Osteoblast (primary cell): ENCODE data around the gene IQGAP1. TPM values are rescaled to one million over a fixed set of nuclear protein-coding genes. Genes with fewer than 3 reads are reported as not detected.
"Not testable (repeated sequence)": the region's sequence is repeated elsewhere in the genome, so short reads cannot be mapped to it uniquely, and the experiment has no call there.

Experiments used
- DNase-seq: peaks from one replicate; pipeline ENCODE4 v3.0.0; 2011; ENCODE audit warnings: low spot score, mixed read lengths; ENCODE audit not compliant: insufficient read length; ENCODE audit errors: missing footprints
- H2AFZ ChIP-seq: 2 replicates; pipeline ENCODE4 v1.6.0; 2011; ENCODE audit warnings: mild to moderate bottlenecking, low read length
- H3K27ac ChIP-seq: 2 replicates; pipeline ENCODE4 v1.5.1; 2011; ENCODE audit warnings: mild to moderate bottlenecking, low read depth, low read length, moderate library complexity
- H3K27me3 ChIP-seq: 2 replicates; pipeline ENCODE4 v1.6.0; 2012; ENCODE audit warnings: mild to moderate bottlenecking, control low read depth, inconsistent platforms, low read length, moderate library complexity; ENCODE audit not compliant: insufficient read depth
- H3K36me3 ChIP-seq: 2 replicates; pipeline ENCODE4 v1.5.1; 2011; ENCODE audit warnings: mild to moderate bottlenecking, low read length, control low read depth, moderate library complexity; ENCODE audit not compliant: insufficient read depth
- H3K4me1 ChIP-seq: 2 replicates; pipeline ENCODE4 v1.5.1; 2011; ENCODE audit warnings: mild to moderate bottlenecking, low read length, control low read depth, moderate library complexity; ENCODE audit not compliant: insufficient read depth
- H3K4me2 ChIP-seq: 2 replicates; pipeline ENCODE4 v1.6.0; 2011; ENCODE audit warnings: mild to moderate bottlenecking, low read length; ENCODE audit not compliant: insufficient read depth
- H3K4me3 ChIP-seq: fragments of 200-600 bp; sonication (generic); 3 replicates; pipeline ENCODE4 v1.5.1; 2012; ENCODE audit warnings: mild to moderate bottlenecking, low read length, inconsistent platforms; ENCODE audit not compliant: insufficient read depth
- H3K79me2 ChIP-seq: 2 replicates; pipeline ENCODE4 v1.6.0; 2012; ENCODE audit warnings: mild to moderate bottlenecking, low read length, control low read depth, inconsistent platforms; ENCODE audit not compliant: insufficient read depth
- H3K9me3 ChIP-seq: 2 replicates; pipeline ENCODE4 v1.5.1; 2011; ENCODE audit warnings: low read depth, low read length, control low read depth
- H4K20me1 ChIP-seq: 2 replicates; pipeline ENCODE4 v1.6.0; 2012; ENCODE audit warnings: mild to moderate bottlenecking, low read length, control low read depth; ENCODE audit not compliant: insufficient read depth
- CTCF ChIP-seq: IDR thresholded peaks from 2 replicates; pipeline ENCODE4 v1.5.1; 2011; ENCODE audit warnings: mild to moderate bottlenecking, low read depth, low read length, moderate library complexity; ENCODE audit errors: extremely low read depth
- total RNA-seq: library from RNA; depleted of rRNA; stranded (reverse); fragments of >200 nt; gene quantifications from 2 replicates; pipeline ENCODE4 v1.2.3, GENCODE V29; 2012

Gene IQGAP1
- total RNA-seq, 1 donor, result 259 TPM

GRCh38 chr15:90414408-90415028 is 26.5 kb downstream of the IQGAP1 start:
- Histone ChIP-seq H2AFZ (no peak overlapping the region), H3K4me1 (peaks cover 49% of the 10 kb centered on the region)
- DNase-seq, result no peak

GRCh38 chr15:90416052-90416451 is 28.0 kb downstream of the IQGAP1 start:
- H3K79me2 ChIP-seq, result peaks cover 90% of the 10 kb centered on the region
- not testable (repeated sequence) for H3K36me3 ChIP-seq, H3K4me2 ChIP-seq

More at GRCh38 chr15:90414408-90415028, 26.5 kb downstream of the IQGAP1 start:
- peak overlapping the region; percentile 83 for H3K27ac ChIP-seq
- H4K20me1 ChIP-seq, result peaks cover 17% of the 10 kb centered on the region
- peak overlapping the region; percentile 30 for H3K4me3 ChIP-seq
- H3K9me3 ChIP-seq, result no peaks in the 10 kb centered on the region
- H3K27me3 ChIP-seq, result no peaks in the 10 kb centered on the region
- no peak for TF ChIP-seq CTCF
- H3K36me3 ChIP-seq, result no peaks in the 10 kb centered on the region
- H3K4me2 ChIP-seq, result peak overlapping the region; percentile 65
- H3K79me2 ChIP-seq, result peaks cover 87% of the 10 kb centered on the region

GRCh38 chr15:90418627-90419026 is 30.6 kb downstream of the IQGAP1 start:
- Histone ChIP-seq H3K4me3 (no peak overlapping the region), H3K9me3 (no peaks in the 10 kb centered on the region), H3K4me2 (no peak overlapping the region), H3K4me1 (peaks cover 58% of the 10 kb centered on the region), H3K27ac (peak overlapping the region; percentile 90), H3K27me3 (no peaks in the 10 kb centered on the region), H2AFZ (no peak overlapping the region), H3K36me3 (no peaks in the 10 kb centered on the region), H3K79me2 (peaks cover 89% of the 10 kb centered on the region), H4K20me1 (peaks cover 26% of the 10 kb centered on the region)
- no peak for DNase-seq
- TF ChIP-seq CTCF, result no peak

More at GRCh38 chr15:90416052-90416451, 28.0 kb downstream of the IQGAP1 start:
- H2AFZ ChIP-seq, H3K4me3 ChIP-seq, DNase-seq, H3K27ac ChIP-seq, H3K27me3 ChIP-seq, H3K9me3 ChIP-seq: not testable (repeated sequence)
- peaks cover 25% of the 10 kb centered on the region for H4K20me1 ChIP-seq
- peaks cover 65% of the 10 kb centered on the region for H3K4me1 ChIP-seq

- H3K79me2 ChIP-seq, result peaks cover 90% of the 10 kb centered on the region
- peaks cover 58% of the 10 kb centered on the region for H3K4me1 ChIP-seq
- no peaks in the 10 kb centered on the region for H3K9me3 ChIP-seq
- H3K27me3 ChIP-seq, result no peaks in the 10 kb centered on the region
- H3K4me3 ChIP-seq, result no peak overlapping the region
- H2AFZ ChIP-seq, result no peak overlapping the region
- H3K27ac ChIP-seq, result peak overlapping the region; percentile 90
- no peaks in the 10 kb centered on the region for H3K36me3 ChIP-seq
- H4K20me1 ChIP-seq, result peaks cover 26% of the 10 kb centered on the region
- peak; percentile 55 for DNase-seq
- no peak for TF ChIP-seq CTCF
- peak overlapping the region; percentile 84 for H3K4me2 ChIP-seq
Observed at GRCh38 chr15:90419206-90419605, 31.2 kb downstream of the IQGAP1 start.
